Activated effector memory CD4-positive, alpha-beta T cell treated with anti-CD3 and anti-CD28 coated beads, Interleukin-2, amount 50 U/mL, for 16 hours (primary cell): ENCODE measurements around the gene ANLN.
"Not testable (repeated sequence)": the region's sequence is repeated elsewhere in the genome, so short reads cannot be mapped to it uniquely, and the experiment has no call there.

ENCODE experiments used
- DNase-seq: peaks from one replicate; pipeline ENCODE4 v3.0.0-alpha.2; 2020

The ANLN gene, protein sequence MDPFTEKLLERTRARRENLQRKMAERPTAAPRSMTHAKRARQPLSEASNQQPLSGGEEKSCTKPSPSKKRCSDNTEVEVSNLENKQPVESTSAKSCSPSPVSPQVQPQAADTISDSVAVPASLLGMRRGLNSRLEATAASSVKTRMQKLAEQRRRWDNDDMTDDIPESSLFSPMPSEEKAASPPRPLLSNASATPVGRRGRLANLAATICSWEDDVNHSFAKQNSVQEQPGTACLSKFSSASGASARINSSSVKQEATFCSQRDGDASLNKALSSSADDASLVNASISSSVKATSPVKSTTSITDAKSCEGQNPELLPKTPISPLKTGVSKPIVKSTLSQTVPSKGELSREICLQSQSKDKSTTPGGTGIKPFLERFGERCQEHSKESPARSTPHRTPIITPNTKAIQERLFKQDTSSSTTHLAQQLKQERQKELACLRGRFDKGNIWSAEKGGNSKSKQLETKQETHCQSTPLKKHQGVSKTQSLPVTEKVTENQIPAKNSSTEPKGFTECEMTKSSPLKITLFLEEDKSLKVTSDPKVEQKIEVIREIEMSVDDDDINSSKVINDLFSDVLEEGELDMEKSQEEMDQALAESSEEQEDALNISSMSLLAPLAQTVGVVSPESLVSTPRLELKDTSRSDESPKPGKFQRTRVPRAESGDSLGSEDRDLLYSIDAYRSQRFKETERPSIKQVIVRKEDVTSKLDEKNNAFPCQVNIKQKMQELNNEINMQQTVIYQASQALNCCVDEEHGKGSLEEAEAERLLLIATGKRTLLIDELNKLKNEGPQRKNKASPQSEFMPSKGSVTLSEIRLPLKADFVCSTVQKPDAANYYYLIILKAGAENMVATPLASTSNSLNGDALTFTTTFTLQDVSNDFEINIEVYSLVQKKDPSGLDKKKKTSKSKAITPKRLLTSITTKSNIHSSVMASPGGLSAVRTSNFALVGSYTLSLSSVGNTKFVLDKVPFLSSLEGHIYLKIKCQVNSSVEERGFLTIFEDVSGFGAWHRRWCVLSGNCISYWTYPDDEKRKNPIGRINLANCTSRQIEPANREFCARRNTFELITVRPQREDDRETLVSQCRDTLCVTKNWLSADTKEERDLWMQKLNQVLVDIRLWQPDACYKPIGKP

DNA sequence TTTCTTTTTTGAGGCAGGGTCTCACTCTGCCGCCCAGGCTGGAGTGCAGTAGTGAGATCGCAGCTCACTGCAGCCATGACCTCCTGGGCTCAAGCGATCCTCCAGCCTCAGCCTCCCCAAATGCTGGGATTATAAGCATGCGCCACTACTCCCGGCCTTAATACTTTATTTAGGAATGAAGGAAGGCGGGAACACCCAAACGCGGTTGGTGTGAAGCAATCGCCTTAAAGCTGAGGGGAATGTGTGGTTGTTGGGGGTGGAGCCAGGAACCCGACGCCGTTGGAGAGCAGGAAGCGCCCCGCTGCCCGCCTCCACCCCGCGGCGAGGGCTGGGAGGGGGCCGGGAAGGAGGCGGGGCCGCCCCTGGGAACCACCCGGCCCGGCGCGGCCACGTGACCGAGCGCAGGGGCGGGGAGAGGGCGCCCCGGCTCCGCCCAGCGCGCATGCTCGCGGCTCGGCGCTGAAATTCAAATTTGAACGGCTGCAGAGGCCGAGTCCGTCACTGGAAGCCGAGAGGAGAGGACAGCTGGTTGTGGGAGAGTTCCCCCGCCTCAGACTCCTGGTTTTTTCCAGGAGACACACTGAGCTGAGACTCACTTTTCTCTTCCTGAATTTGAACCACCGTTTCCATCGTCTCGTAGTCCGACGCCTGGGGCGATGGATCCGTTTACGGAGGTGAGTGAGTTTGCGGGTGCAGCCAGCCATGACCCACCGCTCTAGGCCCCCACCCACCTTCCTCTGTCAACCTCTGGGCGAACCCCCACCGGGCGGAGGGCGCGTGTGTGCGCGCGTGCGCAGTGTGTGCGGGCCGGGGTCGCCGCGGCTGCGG is at the start of gene ANLN:
TSS of gene ANLN (plus strand) at position 492 of the 828 bp plus-strand sequence. CDS start at position 657, 165 bp downstream.
- DNase-seq, result peak; percentile 95

DNA sequence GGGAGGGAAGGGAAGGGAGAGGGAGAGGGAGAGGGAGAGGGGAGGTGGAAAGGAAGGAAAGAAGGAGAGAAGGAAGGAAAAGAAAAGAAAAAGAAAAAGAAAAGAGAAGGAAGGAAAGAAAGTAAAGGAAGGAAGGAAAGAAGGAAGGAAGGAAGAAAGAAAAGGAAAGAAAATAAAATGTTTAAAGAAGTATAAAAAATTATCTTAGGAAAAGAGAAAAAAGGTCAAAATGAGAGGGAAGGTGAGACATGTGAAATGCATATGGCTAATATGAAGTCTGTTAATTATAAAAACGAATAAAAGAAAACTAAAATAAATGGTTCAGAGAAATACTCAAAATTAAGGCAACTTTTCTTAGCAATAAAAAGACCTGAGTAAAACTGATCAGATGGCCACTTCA is 46.1 kb upstream of the ANLN start:
- no peak for DNase-seq

DNA sequence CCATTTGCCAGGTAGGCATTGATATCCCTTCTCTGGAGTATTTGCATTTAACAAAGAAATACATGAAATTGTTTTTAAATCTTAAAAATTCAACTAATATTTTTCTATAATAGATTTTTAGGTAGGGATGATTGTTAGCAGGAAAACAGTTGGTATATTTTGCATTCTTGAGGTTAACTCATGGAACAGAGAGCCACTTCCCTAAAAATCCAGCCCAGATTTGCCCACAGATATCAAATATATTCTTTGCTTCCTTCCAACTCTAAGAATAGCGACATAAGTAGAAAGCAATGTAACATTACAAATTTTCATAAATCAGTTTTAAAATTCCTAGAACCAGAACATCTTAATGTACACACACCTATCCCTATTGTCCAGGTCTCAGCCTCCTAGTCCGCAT is 45.0 kb upstream of the ANLN start:
- DNase-seq, result no peak

DNA sequence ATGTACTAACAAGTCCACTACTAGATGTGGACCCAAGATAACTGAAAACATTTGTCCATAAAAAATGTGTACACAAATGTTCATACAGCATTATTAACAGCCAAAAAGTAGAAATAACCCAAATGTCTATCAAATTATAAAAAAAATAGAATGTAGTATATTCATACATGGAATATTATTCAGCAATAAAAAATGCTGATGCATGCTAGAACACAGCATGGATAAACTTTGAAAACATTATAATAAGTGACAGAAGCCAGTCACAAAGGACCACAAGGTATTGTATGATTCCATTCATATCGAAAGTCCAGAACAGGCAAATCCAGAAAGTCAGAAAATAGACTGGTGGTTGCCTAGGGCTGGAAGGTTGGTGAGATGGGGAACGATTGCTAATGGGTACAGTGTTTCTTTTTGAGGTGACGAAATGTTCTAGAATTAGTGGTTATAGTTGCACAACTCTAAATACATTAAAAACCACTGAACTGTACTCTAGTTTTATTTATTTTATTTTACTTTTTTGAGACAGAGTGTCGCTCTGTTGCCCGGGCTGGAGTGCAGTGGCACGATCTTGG is 43.3 kb upstream of the ANLN start:
- no peak for DNase-seq

DNA sequence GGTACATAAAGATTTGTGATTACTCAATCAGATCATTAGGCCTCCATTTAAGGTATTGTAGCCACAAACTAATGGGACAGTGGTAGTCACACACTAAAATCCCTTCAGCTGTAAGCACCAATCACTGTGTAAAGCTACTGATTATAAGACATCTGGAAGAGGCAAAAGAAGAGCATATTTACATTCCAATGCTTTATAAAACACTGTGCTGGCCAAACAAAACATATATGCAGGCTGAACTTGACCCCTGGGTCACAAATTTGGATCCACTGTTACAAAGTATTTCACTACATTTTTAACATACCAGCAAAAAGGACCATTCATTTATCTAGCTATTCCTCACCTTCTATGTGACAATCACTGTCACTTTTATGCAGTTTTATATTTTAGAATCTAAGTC is 41.4 kb upstream of the ANLN start:
- no peak for DNase-seq

DNA sequence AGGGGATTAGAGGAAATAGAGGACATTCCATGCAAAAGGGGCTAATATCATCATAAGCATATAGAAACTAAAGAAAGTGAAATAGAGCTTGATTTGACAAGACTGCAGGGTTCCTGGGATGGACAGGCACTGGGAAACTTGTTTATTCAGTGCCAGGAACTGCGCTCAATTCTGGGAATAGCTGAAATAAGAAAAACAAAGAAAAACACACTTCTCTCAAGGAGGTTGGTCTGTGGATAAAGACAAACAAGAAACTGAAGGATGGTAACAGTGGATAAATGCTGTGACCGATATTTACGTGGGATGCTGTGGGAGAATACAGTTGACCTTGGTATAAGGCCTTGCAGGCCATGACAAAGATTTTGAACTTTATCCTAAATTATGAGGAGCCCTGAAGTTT is 40.9 kb upstream of the ANLN start:
- DNase-seq, result no peak

DNA sequence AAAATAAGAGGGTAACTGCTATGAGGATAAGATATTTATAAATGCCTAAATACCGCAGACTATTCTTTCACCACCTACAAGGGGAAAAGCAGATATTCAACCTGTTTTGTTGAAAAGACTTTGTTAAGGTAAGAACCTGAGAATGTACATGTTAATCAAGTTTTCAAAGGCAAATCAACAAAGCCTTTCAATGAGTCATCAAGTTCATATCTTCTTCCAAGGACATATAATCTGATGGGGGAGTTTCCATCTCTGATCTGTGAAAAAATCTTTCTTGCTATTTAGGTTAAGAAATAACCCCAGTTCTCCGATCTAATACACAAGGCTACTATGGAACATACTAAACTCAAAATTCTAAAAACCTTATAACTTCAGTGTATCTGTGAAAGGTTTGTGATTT is 40.0 kb upstream of the ANLN start:
- DNase-seq, result no peak

DNA sequence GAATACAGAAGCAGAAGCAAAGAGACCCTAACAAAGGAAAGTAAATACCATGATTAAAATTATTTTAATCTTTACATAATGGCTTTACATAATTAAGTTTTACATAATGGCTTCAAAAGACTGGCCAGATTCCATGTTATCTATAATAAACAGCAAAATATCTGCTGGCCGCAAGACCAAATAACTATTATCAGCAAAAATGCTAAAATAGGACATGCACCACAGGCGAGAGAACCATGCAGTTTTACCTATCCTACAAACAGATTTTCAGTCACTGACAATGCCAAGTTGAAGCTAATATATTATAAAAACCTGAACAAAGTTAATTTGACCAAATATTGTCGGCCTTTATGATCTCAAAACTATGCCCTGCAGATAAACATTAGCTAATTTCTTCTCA is 34.2 kb upstream of the ANLN start:
- no peak for DNase-seq

DNA sequence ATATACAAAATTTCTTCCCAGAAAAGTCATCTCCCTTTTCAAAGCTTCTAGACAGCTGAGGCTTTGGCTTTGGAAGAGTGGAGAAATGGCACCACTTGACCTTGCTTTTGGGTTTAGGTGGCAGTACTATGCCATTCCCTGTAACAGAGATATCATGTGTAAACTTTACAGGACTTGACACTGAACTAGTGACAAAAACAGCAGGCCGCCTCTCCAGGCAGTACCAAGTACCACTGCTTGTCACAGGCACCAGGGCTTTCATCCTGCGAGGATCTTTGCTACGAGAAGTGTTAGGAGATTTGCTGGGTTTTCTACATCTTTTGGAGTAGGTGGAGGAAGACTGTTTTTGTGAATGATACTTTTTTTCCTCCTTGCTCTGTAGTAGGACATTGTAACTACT is 32.6 kb upstream of the ANLN start:
- no peak for DNase-seq

DNA sequence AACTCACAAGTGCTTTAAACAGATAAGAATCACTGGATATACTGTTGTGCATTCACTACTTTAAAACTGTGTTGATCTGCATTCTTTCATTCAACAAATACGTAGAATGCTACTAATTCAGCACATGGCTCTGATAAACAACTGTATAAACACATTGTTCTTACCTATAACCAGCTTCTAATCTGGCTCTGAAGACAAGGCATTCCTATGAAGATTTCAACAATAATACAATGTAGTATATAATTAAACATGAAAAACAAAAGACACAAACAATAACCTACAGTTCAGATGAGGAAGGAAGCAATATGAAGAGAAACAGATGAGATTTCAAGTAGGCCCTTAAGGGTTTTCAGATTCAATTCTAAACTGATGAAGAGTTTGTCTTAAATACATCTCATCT is 31.1 kb upstream of the ANLN start:
- no peak for DNase-seq

DNA sequence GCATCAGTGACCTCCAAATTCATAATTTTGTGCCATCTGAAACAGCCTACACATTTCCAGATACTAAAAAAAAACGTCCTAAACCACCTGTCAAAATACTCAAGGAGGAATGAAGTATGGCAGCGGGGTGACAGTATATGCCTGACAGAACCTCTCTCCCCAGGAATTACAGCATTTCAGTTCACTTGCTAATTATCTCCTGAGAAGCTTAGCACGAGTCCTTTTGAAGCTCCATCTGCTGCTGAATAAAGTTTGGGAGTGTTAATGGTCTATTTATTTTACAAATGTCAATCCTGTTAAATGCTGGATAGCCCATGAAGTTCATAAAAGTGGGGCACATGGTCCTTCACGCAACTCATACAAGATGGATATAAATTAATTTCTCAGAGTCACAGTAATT is 29.4 kb upstream of the ANLN start:
- no peak for DNase-seq

DNA sequence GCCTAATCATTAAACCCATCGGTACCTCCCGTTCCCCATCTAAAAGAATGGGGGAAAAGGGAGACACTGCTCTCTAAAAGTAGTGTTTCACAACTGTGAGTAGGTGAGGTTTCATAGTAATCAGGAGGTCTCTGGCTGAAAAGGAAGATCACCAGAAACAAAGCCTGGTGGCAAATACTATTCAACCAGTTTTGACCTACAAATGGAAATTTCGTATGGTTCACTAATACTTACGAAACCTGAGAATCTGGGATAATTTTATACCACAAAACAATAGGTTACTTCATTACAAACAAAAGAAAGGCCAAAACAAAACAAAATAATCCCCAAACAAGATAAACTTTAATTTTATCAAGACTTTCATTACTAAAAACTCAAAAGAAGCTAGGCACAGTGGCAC is 28.4 kb upstream of the ANLN start:
- no peak for DNase-seq

DNA sequence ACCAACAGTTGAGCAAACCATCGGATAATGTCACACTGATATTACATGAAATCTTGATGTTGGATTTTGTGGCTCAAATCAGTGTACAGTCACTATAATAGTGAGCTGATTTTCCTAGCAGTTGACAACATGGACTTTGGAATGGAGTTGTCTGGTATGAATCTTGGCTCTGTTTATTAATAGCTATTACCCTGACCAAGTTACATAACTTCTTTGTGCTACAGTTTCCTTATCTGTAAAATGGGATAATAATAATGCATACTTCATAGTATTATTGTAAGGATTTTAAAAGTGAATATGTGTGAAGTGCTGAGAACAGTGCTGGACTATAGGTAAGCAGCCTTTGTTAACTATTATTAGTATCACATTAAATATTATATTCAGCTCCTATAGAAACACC is 26.1 kb upstream of the ANLN start:
- DNase-seq, result no peak

DNA sequence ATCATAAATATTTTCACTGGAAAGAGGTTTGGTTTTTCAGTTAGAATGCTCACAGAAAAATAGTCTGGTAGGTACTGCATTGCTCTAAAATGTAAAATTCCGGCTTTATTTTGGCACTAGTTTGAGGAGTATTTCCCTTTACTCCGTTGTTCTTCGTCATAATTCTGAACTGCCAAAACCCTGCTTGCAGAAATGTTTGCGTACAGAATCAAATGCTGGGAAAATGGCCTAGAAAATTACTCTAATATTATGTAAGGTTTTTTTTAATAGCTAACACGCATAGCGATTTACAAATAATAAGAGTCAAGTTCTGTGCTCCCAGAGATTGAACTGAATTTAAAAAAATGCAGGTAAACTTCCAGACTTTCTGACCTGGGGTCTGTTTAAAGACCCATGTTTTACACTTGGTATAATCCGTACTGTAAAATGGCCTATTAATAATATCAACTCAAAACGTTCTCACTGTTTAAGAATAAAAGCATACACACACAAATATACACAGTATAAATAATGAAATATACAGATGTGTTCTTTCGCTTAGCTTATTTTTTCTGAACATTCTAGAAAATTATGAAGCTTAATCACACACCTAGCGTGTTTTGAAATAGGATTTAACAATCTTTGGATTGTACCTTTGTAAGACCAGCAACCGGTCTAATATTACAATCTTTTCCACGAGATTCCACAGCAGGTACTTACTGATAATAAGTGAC is 23.5 kb upstream of the ANLN start:
- no peak for DNase-seq

DNA sequence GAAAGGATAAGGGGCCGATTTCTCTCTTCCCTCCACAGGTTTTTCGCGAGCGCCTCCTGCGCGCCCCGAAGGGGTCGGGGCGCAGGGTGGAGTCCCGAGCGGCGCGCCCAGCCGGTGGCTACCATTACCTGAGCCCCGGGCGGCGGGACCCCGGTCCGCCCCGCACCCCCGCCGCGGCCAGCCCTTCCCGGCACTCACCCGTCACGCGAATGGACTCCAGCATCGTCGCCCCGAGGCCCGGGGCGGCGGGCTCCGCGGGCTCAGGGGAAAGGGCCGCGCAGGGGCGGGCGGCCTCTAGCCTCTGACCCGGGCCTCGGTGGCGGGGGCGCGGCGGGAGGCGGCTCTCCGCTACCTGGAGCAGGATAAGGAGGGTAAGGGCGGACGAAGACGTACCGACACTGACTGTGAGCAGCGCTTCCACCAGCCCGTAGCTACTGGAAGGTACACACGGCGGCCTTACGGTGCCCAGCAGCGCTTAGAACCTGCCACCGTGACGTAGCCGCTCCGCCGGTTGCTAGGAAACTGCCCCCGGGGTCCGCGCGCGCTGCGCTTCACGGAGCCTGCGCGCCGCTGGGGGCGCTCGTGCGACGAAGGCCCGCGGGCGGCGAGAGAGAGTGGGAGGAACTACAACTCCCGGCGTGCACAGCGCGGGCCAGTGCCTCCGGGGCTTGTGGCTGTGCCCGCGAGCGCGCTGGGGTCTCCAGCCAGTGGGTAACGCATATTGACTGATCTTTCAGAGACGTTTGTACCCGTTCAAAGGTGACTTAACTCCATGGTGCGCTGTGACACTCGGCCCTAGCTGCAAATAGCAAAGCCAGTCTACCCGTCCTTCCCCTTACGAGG is 22.7 kb upstream of the ANLN start:
- peak; percentile 97 for DNase-seq

DNA sequence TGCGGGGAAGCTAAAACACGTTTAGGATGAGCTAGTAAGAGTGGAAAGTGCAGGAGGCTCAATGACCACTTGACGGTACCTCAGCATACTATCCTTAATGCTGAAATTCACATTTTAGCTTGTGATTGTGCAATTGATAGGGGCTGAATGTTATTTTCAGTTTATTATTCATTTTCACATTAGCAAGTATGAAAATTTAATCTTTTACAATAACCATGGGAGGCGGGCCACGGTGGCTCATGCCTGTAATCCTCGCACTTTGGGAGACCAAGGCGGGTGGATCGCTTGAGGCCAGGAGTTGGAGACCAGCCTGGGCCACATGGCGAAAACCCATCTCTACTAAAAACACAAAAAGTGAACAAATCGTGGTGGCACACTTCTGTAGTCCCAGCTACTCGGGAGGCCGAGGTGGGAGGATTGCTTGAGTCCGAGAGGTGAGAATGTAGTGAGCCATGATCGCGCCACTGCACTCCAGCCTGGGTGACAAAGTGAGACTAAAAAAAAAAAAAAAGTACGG is 22.0 kb upstream of the ANLN start:
- DNase-seq, result no peak

DNA sequence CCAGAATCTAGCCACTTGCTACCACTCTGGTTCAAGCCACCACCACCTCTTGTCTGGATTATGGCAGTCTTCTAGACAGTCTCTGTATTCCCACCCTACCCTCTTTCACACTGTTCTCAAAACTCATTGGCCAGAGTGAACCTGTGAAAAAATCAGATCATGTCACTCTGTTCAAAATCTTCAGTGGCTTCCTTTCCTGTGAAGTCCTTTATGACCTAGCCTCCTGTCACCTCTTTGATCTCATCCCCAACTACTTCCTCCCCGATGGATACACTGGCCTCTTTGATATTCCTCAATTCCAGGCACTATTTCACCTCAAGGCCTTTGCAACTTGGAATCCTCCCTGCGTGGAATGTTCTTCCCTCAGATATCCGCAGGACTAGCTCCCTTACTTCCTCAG is 21.2 kb upstream of the ANLN start:
- no peak for DNase-seq

DNA sequence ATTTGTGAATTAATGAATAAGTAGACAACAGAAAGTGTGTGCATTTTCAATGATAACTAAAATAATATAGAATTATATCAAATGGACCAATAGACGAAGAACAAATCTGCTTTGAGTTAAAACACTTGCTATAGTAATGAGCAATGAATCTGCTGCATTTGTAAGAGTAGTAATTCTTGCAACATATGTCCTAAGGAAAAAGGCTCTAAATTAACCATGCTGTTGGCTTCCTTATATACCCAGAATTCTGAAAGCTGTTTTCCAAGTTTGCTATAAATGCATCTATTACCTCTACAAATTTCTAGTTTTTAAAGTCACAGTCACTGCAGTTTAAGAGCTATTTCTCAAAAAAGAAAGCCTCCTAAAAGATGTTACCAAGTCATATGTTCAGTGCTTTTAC is 20.5 kb upstream of the ANLN start:
- DNase-seq, result no peak

DNA sequence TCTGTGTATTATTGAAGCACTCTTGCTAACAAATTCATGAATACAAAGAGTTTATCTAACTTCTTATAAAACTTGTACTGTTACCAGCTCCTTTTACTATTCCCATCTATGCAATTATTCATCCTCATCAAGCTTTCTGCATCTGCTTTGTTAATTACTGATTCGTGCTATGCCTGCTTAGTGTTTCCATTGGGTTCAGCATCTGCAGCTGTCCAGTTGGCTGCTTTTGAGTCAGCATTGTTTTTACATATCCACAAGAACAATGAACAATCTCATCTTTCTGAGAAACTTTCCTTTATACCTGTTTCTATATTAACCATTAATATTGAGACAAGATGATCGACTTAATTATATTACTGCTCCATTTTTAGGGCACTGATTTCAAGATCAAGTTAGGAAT is 19.6 kb upstream of the ANLN start:
- DNase-seq, result no peak

DNA sequence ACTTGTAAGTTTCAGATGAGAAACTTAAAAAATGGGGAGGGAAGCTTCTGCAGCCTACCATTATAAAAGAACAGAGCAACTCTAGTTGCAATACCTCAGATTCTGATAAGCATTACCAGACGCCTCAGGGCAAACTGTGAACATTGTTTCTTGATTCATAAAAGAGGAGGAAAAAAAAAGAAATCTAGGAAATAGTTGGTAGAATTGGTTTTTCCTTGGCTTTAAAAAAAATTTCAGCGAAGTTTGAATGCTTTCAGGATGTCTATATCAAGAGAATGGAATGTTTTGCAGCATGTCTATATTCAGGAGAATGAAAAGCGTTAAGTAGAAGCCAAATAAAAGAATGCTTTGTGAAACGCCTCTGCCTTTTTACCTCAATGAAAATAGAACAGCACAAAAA is 17.5 kb upstream of the ANLN start:
- no peak for DNase-seq

DNA sequence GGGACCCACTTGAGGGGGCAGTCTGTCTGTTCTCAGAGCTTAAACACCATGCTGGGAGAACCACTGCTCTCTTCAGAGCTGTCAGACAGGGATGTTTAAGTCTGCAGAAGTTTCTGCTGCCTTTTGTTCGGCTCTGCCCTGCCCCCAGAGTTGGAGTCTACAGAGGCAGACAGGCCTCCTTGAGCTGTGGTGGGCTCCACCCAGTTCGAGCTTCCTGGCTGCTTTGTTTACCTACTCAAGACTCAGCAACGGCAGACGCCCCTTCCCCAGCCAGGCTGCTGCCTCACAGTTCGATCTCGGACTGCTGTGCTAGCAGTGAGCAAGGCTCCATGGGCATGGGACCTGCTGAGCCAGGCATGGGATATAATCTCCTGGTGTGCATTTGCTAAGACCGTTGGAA is 11.1 kb upstream of the ANLN start:
- not testable (repeated sequence) for DNase-seq
